Measurements from ENCODE around the gene SSTR4. TPM values are rescaled to one million over a fixed set of nuclear protein-coding genes. Genes with fewer than 3 reads are reported as not detected.

SSTR4 gene
- total RNA-seq, 6 experiments from 2014 or later = not detected

DNA sequence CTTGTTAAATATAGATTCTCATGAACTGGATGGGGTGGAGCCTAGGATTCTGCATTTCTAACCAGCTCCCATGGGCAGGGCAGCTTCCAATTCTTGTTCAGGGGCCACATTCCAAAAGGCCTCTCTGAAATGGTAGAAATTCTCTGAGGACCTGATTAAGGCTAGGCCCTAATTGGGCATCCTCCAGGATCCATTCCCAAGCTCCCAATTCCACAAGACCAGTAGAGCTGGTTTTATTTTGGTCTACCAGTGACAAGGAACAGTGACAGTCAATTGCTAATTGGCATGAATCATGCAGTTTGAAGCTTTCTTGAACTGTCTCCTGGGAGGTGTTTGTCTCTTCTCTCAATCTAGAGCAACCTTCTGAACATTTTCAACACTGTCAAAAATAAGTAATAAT lies 11.3 kb downstream of the SSTR4 start:
- Histone ChIP-seq H3K27ac (no peak overlapping the region), H3K4me1 (peaks cover 0 to 20% (median 0%) of the 10 kb centered on the region in 4 donors), H3K4me3 (no peak overlapping the region), H3K36me3 (no peaks in the 10 kb centered on the region), H3K27me3 (peaks cover 0 to 11% of the 10 kb centered on the region in 2 donors), H3K9me3 (no peaks in the 10 kb centered on the region)
- DNase-seq = no peak
- intact Hi-C loops (cut with DNase I) = no loop called here
- ATAC-seq = no peak
- TF ChIP-seq CTCF (IDR thresholded peaks at IDR 0.05) (no peak), POLR2A (IDR thresholded peaks at IDR 0.05) (no peak)

GRCh38 chr20:23047001-23047737 lies 12.1 kb downstream of the SSTR4 start:
- Histone ChIP-seq H3K4me3 (peak overlapping the region; percentile 39 to 51 (median 40)), H3K27ac (no peak overlapping the region), H3K27me3 (peaks cover 0 to 11% of the 10 kb centered on the region in 2 donors), H3K4me1 (peaks cover 0 to 20% (median 0%) of the 10 kb centered on the region in 4 donors), H3K36me3 (no peaks in the 10 kb centered on the region), H3K9me3 (no peaks in the 10 kb centered on the region)
- 40% methylated on average over 10 of the region's 13 CpGs for WGBS (ENCODE audit: insufficient coverage, low coverage, low lambda C conversion rate, missing lambda C conversion rate)
- intact Hi-C loops (cut with DNase I) = no loop called here
- ATAC-seq = no peak
- DNase-seq = no peak
- TF ChIP-seq CTCF (IDR thresholded peaks at IDR 0.05) = no peak
- TF ChIP-seq POLR2A (IDR thresholded peaks at IDR 0.05) = no peak

DNA sequence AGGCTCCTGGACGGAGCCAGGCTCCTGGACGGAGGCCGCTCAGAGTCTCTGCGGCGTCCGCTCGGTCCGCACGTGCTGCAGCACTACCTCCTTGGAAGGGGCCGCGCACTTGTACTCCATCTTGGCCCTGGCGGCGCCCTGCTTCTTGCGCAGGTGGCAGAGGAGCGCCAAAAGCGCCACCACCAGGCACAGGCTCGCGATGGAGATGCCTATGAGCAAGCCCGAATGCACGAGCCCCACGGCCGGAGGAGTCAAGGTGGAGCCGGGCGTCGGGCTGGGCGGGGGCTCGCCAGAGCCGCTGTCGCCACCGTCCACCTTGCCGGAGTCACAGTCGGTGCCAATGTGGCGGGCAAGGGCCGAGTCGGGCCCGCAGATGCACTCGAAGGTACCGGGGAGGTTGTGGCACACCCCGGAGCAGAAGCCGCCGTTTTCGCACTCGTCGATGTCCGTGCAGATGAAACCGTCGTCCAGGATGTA lies 12.7 kb downstream of the SSTR4 start:
- no peak overlapping the region for H3K27ac ChIP-seq
- H3K4me3 ChIP-seq = peak overlapping the region; percentile 39 to 51 (median 40)
- DNase-seq (peak in 1 of 3 donors; percentile 39), ATAC-seq (no peak)
- WGBS (ENCODE audit: insufficient coverage, low coverage, low lambda C conversion rate, missing lambda C conversion rate) = no CpG with 5 or more reads among the region's 47 CpGs
- no peaks in the 10 kb centered on the region for H3K36me3 ChIP-seq
- intact Hi-C loops (cut with DNase I) = no loop called here
- peaks cover 0 to 20% (median 0%) of the 10 kb centered on the region in 4 donors for H3K4me1 ChIP-seq
- TF ChIP-seq CTCF (IDR thresholded peaks at IDR 0.05) (no peak), POLR2A (IDR thresholded peaks at IDR 0.05) (no peak)
- H3K9me3 ChIP-seq = no peaks in the 10 kb centered on the region
- peaks cover 0 to 11% of the 10 kb centered on the region in 2 donors for H3K27me3 ChIP-seq

- DNase-seq = peak; percentile 69 to 84 (median 74)
- Histone ChIP-seq H3K9me3 (no peaks in the 10 kb centered on the region), H3K4me3 (peak overlapping the region; percentile 39 to 51 (median 40)), H3K27me3 (peaks cover 0 to 11% of the 10 kb centered on the region in 2 donors), H3K27ac (peak overlapping the region; percentile 26 to 72 (median 52)), H3K36me3 (no peaks in the 10 kb centered on the region), H3K4me1 (peaks cover 0 to 20% (median 0%) of the 10 kb centered on the region in 4 donors)
- 0% methylated on average over 6 of the region's 92 CpGs for WGBS (ENCODE audit: insufficient coverage, low coverage, low lambda C conversion rate, missing lambda C conversion rate)
- ATAC-seq = peak; percentile 44 to 74 (median 58)
- TF ChIP-seq CTCF (IDR thresholded peaks at IDR 0.05) (peak; percentile 32 to 57 (median 43)), POLR2A (IDR thresholded peaks at IDR 0.05) (no peak)
- intact Hi-C loops (cut with DNase I) = no loop called here
These were observed 13.4 kb downstream of the SSTR4 start for GRCh38 chr20:23048283-23049200.
